Ascending aorta (tissue), 2 donors: ENCODE results near the gene FANCC. TPM values are rescaled to one million over a fixed set of nuclear protein-coding genes. Genes with fewer than 3 reads are reported as not detected.
A peak's percentile ranks its signal among the peaks of the same experiment; 100 is the strongest.
"Not testable (repeated sequence)": the region's sequence is repeated elsewhere in the genome, so short reads cannot be mapped to it uniquely, and the experiment has no call there.

ENCODE experiments used
- DNase-seq, 2 donors: peaks; one replicate each; pipeline ENCODE4 v3.0.0-alpha.2; 2019; ENCODE audit warnings: low spot score in 2 of 2
- H3K27ac ChIP-seq, 2 donors: fragments of 200-600 bp; sonication (generic); one replicate each; pipeline ENCODE4 v1.5.1; 2016 to 2017; ENCODE audit warnings: mild to moderate bottlenecking in 1 of 2
- H3K27me3 ChIP-seq: fragments of 200-600 bp; sonication (generic); one replicate; pipeline ENCODE4 v1.5.1; 2017
- H3K36me3 ChIP-seq, 2 donors: fragments of 200-600 bp; sonication (generic); one replicate each; pipeline ENCODE4 v1.5.1; 2016
- H3K4me1 ChIP-seq, 2 donors: fragments of 200-600 bp; sonication (generic); one replicate each; pipeline ENCODE4 v1.5.1; 2016 to 2017; ENCODE audit warnings: mild to moderate bottlenecking in 1 of 2
- H3K4me3 ChIP-seq, 2 donors: fragments of 200-600 bp; sonication (generic); one replicate each; pipeline ENCODE4 v1.5.1; 2016 to 2017; ENCODE audit warnings: mild to moderate bottlenecking in 1 of 2
- H3K9me3 ChIP-seq, 2 donors: fragments of 200-600 bp; sonication (generic); one replicate each; pipeline ENCODE4 v1.5.1; 2016
- intact Hi-C: fragments of 100-400 bp; cut with DNase I; formaldehyde crosslinking; loops from one replicate; pipeline ENCODE4 v1.15.1; 2023
- total RNA-seq: library from RNA; depleted of rRNA; stranded (reverse); fragments of >200 nt; gene quantifications from one replicate; pipeline ENCODE4 v1.1.0, GENCODE V29; 2016
- TF ChIP-seq, protein P1 (sequence below), 3 experiments: fragments of 200-600 bp in 2 of 3; fragments of 450-650 bp in 1 of 3; sonication (generic) in 2 of 3; IDR thresholded peaks; one replicate each; pipeline ENCODE4 v1.5.1; 2016 to 2019; ENCODE audit warnings: antibody characterized with exemption in 3 of 3, mild to moderate bottlenecking in 1 of 3, moderate library complexity in 1 of 3

FANCC gene
- total RNA-seq, 1 donor from 2014 or later, result 0.64 TPM

DNA sequence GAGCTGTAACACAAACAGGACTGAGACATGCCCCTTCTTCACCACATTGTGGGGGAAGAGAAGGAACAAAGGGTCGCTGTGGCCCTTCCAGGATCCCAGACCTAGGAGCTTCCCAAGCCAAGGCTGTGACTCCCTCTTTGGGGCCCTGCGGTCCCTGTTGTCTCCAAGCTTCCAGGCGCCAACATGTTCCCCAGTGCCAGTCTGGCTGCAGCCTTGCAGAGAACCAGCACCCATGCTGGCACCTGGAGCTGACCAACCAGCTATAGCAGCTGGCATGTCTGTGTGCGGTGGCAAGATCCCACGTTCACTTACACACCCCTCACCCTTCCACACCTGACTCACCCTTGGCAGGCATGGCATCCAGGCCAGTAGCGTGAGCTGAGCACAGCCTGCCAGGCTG, 20.7 kb upstream of the FANCC start:
- no peak for DNase-seq
- no peaks in the 10 kb centered on the region for H3K36me3 ChIP-seq
- H3K4me1 ChIP-seq, result no peaks in the 10 kb centered on the region
- intact Hi-C loops, result no loop called here
- H3K4me3 ChIP-seq, result no peak overlapping the region
- TF ChIP-seq, protein P1, sequence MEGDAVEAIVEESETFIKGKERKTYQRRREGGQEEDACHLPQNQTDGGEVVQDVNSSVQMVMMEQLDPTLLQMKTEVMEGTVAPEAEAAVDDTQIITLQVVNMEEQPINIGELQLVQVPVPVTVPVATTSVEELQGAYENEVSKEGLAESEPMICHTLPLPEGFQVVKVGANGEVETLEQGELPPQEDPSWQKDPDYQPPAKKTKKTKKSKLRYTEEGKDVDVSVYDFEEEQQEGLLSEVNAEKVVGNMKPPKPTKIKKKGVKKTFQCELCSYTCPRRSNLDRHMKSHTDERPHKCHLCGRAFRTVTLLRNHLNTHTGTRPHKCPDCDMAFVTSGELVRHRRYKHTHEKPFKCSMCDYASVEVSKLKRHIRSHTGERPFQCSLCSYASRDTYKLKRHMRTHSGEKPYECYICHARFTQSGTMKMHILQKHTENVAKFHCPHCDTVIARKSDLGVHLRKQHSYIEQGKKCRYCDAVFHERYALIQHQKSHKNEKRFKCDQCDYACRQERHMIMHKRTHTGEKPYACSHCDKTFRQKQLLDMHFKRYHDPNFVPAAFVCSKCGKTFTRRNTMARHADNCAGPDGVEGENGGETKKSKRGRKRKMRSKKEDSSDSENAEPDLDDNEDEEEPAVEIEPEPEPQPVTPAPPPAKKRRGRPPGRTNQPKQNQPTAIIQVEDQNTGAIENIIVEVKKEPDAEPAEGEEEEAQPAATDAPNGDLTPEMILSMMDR (IDR thresholded peaks at IDR 0.05), result no peak
- H3K9me3 ChIP-seq, result no peaks in the 10 kb centered on the region
- no peak overlapping the region for H3K27ac ChIP-seq
- H3K27me3 ChIP-seq, result no peaks in the 10 kb centered on the region

DNA sequence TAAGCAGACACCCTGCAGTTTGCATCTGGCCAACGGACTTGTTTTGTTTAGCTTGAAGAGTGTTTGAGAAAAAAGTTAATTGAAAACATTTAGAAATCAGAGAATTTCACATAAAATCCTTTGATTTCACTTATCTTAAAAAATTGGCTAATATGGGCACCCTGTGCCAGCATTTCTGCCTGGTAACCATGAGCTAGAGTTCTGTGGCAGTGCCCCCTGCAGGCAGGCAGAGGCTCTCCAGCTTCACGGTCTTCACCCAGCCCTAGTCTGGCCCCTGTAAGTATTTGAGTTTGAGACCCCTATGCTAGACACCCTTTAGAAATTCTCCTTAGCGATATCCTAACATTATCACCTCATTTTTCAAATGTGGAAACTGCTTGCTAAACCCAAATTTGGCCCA, 18.8 kb upstream of the FANCC start:
- Histone ChIP-seq H3K4me3 (no peak overlapping the region), H3K4me1 (no peaks in the 10 kb centered on the region), H3K9me3 (no peaks in the 10 kb centered on the region), H3K36me3 (no peaks in the 10 kb centered on the region), H3K27ac (no peak overlapping the region), H3K27me3 (no peaks in the 10 kb centered on the region)
- TF ChIP-seq, protein P1 (IDR thresholded peaks at IDR 0.05), result peak in 2 of 3 experiments; percentile 21 to 28
- intact Hi-C loops, result no loop called here
- DNase-seq, result no peak

DNA sequence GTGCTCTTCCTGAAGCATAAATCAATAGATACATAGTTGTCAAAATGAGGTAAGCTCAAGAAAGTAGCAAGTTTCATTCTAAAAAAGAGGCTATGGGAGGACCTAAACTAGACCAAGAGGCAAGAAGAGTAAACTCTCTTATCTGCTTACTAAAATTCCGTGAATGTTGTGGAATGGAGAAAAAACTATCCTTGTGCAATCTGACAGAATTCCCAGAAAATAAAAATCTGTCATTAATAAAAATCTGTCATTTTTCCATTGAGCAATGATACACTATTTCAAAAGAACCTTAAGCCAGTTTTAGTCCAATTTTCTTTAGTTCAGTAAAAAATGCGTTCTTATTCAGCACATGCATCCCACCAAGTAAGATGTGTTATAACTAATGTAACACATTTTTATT, 15.9 kb upstream of the FANCC start:
- no peak for DNase-seq
- Histone ChIP-seq H3K4me3 (no peak overlapping the region), H3K27ac (no peak overlapping the region), H3K27me3 (no peaks in the 10 kb centered on the region), H3K36me3 (no peaks in the 10 kb centered on the region), H3K4me1 (no peaks in the 10 kb centered on the region), H3K9me3 (no peaks in the 10 kb centered on the region)
- TF ChIP-seq, protein P1 (IDR thresholded peaks at IDR 0.05), result no peak
- intact Hi-C loops, result no loop called here

DNA sequence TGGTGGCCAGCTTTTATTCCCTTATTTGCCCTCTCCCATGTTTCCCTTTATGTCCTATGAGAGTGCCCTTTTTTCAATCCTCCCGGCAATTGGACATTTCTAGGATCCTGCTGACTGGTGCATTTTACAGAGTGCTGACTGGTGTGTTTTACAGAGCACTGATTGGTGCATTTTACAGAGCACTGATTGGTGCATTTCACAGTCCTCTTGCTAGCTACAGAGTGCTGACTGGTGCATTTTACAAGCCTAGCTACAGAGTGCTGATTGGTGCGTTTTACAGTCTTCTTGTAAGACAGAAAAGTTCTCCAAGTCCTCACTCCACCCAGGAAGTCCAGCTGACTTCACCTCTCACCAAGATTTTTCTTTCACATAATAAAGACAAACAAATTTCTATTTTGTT, 15.4 kb upstream of the FANCC start:
- TF ChIP-seq, protein P1 (IDR thresholded peaks at IDR 0.05), result no peak
- no peak overlapping the region for H3K27ac ChIP-seq
- H3K36me3 ChIP-seq, result no peaks in the 10 kb centered on the region
- no peaks in the 10 kb centered on the region for H3K4me1 ChIP-seq
- H3K4me3 ChIP-seq, result no peak overlapping the region
- no peak for DNase-seq
- H3K27me3 ChIP-seq, result no peaks in the 10 kb centered on the region
- intact Hi-C loops, result no loop called here
- no peaks in the 10 kb centered on the region for H3K9me3 ChIP-seq

DNA sequence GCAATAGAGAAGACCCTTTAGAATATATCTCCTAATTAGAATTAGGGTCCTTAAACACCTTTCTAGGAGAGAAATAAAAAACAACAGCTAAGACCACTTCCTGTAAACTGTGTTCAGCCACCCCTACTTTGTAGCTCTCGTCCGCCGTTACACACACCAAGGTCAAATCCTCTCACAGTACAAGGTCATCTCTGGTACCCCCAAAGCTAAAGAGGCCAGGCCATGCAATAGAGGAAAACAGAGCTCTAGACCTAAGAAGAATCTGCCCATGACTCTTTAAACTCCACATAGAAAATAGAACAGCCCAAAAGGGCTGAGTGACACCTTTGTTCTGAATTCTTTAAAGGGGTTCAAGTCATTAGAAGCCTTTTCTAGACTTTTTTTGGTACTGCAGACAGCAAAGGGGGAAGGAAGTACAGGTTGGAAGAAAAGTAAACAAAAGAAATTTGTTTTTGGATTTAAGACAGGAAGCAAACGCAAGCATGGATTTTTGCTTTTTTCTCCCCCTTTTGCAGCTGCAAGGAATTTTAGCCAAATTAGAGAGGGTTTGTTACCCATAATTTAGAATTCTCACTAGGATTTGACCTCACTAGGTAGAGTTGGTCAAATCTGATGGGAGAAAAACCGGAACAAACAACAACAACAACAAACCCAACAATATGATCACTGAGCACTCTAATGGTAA, 13.4 kb upstream of the FANCC start:
- H3K27me3 ChIP-seq, result no peaks in the 10 kb centered on the region
- intact Hi-C loops, result no loop called here
- no peaks in the 10 kb centered on the region for H3K36me3 ChIP-seq
- TF ChIP-seq, protein P1 (IDR thresholded peaks at IDR 0.05), result no peak
- H3K27ac ChIP-seq, result no peak overlapping the region
- no peaks in the 10 kb centered on the region for H3K4me1 ChIP-seq
- DNase-seq, result no peak
- no peaks in the 10 kb centered on the region for H3K9me3 ChIP-seq
- H3K4me3 ChIP-seq, result no peak overlapping the region

DNA sequence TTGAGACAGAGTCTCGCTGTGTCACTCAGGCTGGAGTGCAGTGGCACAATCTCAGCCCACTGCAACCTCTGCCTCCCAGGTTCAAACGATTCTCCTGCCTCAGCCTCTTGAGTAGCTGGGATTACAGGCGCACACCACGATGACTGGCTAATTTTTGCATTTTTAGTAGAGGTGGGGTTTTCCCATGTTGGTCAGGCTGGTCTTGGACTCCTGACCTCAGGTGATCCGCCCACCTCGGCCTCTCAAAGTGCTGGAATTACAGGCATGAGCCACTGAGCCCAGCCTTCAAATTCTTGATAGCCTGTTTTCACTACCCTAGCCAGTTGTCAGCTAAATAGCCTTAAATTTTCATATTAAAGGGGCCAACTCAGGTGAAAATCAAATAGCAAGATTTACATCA, 11.6 kb upstream of the FANCC start:
- not testable (repeated sequence) for H3K36me3 ChIP-seq, H3K9me3 ChIP-seq, H3K27ac ChIP-seq, H3K4me1 ChIP-seq, H3K27me3 ChIP-seq, DNase-seq, H3K4me3 ChIP-seq
- intact Hi-C loops, result loop anchor here (10.0 kb wide), 1 partner anchor 64 kb away; no protein-coding TSS in a partner anchor
